Measurements from ENCODE around the gene AGAP2.
"Not testable (repeated sequence)": the region's sequence is repeated elsewhere in the genome, so short reads cannot be mapped to it uniquely, and the experiment has no call there.

Gene AGAP2

DNA sequence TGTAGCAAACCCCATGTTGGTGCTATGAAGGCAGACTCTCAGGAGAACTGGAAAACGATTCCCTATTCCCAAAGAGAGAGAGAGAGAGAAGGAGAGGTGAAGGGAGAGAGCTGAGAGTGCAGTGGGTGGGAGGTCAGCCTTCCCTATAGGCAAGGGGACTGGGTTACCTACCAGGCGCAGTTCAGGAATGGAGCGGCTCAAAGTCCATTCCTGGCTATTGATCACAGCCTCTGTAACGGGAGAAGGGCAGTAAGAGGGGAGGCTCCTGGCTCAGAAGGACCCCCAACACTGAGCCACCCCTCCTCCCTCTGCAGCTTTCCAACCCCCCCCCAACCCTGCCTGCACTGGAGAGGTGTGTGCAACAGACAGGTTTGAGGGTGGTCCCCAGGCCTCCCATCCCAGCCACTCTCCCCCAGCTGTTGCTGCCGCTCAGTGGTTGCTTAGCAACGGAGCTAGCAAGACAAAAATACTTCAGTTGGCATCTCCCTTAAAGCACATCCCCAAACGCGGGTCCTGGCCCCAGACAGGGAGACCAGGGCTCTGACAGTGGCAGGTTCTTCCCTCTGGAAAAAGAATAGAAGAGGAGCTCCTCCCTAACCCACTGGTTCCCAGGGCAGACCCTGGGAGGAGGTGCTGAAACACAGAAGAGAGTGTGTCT, 3.2 kb downstream of the AGAP2 start:
- no peak for DNase-seq

GRCh38 chr12:57734591-57734990, 4.0 kb downstream of the AGAP2 start:
- DNase-seq: no peak

DNA sequence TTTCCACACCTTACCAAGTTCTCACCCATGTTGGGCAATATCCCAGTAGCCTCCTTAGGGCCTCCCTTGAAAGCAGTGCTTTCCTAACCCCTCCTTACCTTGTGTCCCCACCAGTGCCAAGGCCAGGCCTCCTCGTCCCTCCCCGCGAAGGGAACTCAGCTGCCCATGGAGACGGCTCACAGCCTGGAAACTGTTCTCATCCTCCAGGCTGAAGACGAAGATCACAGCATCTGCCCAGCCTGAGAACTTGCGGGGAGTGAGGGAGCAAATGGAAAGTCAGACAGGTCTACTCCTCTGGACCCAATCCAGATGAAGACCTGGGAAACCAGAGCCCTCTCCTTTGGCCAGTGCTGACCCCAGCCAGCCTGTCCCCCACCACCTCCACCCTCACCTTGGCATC, 4.6 kb downstream of the AGAP2 start:
- no peak for DNase-seq

- DNase-seq: no peak
Measured at GRCh38 chr12:57732726-57733593, 5.6 kb downstream of the AGAP2 start.

DNA sequence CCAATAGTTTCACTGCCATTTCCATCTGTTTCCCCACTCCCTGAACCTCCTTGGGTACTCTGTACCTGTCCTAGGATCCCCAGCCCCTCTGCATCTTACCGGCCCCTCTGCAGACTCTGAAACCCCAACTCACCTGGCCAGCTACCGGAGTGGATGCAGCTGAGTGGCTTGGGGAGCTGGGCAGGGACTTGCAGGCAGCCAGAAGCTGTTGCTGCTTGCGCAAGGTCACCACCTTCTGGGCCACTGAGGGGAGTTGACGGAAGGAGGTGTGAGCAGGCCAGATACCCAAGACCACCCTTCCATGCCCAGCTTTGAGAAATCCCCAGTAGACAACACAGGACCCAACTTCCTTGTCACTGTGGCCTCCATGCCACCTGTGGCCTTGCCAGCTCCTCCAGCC, 6.3 kb downstream of the AGAP2 start:
- no peak for DNase-seq

GRCh38 chr12:57731411-57732080, 7.0 kb downstream of the AGAP2 start:
- no peak for DNase-seq

DNA sequence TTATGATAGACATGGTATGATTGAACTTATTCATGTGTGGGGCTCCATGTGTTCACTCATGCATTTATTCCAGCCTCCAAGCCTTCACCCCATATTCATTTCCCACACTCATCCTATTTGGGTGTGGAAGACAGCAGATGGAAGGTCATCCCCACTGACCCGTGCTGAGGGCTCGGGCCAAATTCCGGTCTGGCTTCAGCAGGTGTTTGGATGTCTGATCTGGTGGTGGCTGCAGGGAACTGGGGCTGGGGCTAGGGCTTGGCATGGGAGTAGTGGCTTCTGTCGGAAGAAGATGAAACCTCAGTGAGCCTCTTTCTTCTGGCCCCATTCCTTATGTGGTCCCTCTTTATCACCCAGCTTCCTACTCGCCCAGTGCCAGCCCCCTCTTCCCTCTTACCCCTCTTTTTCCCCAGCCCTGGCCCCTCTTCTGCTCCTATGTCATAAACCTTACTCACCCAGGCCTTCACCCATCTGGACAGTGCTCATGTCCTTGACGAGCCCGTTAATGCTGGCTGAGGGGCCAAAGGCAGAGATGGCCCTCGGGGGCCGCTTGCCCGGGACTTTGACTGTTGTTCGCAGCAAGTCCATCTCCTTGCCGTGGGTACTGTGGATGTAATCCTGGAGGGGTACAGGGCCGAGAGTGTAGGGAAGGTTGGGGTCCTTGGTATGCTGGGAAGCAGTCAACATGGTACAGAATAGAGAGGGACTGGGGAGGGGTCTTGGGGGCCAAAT, 8.0 kb downstream of the AGAP2 start:
- no peak for DNase-seq

DNA sequence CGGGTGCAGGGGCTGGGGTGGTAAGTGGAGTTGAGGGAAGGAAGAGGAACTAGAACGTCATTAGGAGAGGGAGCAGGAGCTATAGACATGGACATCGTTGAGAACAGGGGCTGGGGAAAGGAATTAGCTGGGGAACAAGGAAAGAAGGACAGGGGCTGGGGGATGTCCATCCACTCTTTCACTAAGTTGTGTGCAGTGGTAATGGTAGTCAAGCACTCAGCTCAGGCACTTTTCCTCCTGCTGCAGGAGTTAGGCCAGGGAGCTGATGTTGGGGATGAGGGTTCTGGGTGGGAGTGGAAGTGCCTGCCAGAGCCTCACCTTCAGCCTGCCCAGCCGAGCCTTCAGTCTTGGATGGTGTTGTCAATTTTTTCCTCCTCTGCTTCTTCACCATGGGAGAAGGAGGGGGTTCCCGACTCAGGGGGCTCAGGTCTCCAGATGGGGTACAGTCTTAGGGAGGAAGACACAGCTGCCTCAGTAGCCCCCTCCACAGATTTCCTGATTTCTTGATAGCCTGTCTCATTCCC, 9.2 kb downstream of the AGAP2 start:
- no peak for DNase-seq

DNA sequence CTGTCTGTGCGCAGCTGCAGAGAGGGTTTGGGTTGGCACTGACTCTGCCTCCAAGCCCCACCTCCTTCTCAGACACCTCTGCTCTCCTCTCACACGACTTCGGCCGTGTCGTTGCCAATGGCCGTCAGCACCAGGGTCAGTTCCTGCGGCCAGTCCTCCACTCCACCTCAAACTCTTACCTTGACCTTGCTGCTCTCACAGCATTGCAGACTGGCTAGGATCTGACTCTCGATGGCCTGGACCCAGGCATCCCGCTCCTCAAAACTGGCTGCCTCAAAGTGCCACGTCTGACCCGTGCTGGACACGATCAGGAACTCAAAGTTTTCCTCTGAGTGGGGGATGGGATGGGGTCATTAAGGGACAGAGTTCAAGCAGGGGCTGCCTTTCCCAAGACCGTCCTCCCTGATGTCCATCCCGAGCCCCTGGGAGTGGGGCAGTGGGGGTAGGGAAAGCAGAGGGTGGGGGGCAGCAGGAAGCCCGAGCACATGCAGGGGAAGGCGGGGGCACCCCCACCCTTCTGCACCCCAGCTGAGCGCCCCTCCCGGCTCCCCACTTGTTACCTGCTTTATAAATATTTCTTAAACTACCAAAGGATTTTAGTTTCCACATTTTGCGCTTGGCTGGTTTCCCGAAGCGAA, 10.7 kb downstream of the AGAP2 start:
- DNase-seq: no peak

DNA sequence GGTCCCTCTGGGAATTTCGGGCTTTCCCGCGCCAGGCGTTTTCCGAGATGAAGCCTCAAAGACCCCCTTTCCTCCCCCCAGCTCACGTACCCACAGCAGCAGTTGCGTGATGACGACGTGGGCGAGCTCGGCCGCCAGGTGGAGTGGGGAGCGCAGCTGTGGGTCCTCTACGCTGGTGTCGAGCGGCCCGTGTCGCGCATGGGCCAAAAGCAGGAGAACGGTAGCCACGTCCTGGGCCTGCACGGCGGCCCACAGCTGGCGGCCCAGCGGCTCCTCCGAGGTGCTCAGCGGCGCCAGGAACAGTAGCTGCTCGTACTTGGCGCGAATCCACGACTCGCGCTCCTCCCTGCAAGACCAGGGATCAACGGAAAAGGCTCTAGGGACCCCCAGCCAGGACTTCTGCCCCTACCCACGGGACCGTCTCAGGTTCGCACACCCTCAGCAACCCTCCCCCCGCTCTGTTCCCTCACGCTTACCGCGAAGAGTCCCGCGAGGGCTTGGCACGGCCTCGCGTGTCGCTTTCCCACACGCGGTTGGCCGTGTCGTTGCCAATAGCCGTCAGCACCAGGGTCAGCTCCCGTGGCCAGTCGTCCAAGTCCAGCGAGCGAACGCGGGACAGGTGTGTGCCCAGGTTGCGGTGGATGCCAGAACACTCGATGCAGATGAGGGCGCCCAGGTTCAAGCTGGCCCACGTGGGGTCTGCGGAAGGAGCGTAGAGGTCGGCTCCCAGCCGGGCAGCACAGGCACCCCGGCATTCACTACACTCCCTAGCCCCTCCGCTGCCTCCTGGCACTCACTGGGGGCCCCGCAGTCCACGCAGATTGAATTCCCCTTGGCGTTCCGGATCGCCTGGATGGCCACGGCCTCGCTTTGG, 11.4 kb downstream of the AGAP2 start:
- no peak for DNase-seq

DNA sequence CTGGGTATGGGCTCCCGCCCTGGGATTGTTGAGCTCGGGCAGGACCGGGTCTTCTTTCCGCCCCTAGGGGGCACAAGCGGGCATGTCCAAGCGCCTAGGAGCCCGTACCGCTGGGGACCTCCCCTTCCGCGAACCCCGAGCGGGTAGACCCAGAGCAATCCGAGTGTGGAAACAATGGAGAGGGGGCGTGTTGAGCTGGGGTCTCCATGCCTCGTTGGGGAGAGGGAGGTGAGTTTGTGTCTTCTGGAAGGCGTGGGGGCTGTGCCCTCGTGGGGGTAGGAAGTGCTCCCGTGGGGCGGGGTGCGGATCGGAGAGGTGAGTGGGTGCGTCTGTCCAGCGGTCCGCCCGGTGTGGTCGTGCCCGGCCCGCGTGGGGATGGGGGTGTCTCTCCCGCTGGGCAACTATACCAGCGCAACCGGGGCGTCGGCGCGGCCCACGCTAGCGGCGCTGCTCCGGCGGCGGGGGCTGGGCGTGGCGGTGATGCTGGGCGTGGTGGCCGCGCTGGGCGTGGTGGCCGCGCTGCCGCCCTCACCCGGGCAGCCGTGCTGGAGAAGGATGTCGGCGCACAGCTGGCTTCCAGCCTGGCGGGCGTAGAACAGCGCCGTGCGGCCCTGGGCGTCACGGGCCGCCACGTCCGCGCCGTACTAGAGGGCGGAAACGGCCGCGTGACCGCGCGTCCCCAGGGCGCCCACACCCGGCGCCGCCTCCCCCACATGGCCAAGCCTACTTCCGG, 12.2 kb downstream of the AGAP2 start:
- DNase-seq: peak in 2 of 6 experiments; percentile 7 to 23

DNA sequence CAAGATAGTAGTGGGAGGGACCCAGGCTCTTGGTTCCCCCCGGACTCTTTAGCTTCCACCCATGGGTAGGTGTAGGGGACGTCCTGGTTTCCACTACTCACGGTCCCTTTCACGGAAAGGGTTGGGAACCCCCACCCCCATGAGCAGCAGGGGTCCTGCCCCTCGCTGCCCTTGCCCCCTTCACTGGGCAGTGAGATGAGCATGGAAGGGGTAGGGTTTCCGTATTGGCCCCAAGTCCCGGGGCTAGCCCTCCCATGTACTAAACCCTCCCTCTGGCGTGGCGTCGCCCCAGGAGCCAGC, 12.7 kb downstream of the AGAP2 start:
- no peak for DNase-seq

DNA sequence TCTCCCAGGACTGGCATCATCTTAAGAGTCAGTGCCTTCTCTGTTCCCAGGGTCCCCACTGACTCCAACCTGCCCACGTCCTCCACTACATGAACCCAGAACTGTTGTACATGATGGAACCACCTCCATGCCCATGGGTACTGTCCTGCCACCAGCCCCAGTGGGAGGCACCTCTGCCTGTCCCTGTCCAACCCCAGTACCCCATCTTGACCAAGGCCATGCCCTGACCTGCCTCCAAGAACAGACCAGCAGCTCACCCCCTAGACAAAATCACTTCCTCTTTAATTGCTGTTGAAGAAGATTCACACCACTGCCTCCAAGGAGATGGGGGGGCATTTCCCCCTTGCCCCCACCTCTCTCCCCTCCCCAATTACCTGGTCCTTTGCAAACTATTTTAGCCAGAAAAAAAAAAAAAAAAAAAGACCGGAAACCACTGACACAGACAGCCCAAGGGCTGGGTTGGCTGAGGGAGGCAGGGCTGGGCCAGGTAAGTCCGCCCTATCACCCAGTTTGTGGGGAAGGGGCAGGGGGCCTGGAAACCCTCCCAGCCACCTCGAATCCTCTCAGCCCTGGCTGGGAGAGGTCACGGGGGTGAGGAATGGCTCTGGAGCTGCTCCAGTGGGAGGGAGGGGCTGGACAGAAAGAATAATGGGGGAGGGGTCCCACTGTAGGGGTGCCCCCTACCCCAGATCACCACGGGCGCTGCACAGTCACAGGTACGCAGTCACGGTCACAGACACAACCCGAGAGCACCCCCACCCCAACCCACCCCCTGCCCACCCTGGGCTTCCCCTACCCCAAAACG, 13.4 kb downstream of the AGAP2 start:
- no peak for DNase-seq

DNA sequence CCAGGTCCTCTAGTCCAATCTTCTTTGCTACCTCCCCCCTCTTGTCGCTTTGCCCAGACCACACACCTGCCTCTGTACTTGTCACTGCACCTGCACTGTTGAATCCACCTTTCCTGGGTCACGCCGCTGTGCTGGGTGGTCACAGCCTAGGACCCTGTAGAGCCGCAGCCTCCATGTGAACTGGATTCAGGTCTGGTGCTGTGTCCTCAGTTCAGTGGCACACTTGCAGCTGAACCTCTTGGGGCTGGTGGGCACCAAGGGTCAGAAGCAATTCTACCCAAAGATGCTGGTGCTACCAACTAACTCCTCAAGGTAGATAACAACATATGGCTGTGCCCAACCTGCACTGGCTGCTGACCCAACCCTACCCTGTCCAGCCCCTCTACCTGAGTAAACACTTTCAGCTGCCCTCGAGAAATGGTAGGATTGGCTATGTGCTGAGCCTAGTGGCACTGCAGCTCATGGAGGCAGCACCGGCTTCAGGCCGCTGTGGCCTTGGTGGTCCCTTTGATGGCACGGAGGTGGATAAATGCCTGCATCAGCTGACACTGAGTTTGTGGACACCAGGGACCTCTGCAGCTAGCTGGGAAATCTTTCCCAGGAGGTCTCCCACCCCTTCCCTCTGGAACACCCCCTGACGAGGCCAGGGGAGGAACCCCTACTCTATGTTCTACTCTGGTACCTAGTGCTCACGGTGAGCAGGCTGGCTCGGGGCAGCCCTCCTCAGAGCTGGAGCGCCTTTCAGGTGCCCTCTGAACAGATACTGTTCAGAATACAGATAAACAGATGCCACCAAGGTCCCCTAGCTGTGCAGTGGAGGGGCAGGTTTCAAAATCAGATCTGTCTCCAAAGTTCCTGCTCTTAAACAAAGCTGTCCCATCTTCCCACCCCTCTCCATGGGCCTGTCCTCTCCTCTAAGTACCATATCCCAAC, 14.3 kb downstream of the AGAP2 start:
- no peak for DNase-seq

DNA sequence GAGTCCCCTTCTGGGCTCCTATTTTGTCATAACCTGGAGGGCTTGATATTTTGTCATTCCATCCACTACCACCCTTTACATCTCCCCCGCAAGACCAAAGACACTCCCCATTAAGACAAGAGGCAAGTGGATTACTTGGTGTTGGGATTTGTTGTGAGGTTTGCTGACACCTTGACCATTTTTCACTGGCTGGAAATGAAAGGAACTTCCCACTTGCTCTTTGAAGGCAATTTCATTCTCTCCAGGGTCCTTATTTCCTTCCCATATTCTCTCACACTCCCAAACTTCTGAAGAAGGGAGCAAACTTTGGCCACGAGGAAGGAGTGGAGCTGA, 14.9 kb downstream of the AGAP2 start:
- DNase-seq: no peak

- no peak for DNase-seq
Measured at GRCh38 chr12:57722716-57723629, 15.6 kb downstream of the AGAP2 start.

DNA sequence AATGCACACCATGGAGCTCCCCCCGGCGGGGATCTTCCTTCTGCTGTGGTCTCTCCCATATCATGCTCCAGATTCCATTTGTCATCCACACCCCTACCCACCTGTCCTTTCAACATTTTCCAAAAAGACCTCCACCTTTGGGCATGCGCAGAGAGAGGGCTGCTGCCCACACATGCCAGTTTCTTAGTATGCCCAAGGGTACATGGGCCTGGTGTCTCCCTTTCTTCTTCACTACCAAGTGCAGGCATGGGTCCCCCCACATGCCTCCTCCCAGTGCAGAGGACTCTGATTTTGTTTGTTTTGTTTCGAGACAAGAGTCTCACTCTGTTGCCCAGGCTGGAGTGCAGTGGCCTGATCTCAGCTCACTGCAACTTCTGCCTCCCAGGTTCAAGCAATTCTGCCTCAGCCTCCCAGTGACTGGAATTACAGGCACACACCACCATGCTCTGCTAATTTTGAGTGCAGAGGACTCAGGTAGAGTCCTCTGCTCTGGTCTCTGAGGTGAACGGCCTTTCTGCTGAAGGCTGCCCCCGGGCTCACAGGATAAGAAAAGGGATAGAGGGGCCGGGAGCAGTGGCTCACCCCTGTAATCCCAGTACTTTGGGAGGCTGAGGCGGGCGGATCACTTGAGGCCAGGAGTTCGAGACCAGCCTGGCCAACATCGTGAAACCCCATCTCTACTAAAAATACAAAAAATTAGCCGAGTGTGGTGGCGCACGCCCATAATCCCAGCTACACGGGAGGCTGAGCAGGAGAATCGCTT, 16.5 kb downstream of the AGAP2 start:
- DNase-seq: not testable (repeated sequence)
